ENCODE results near the gene CCDC188. TPM values are rescaled to one million over a fixed set of nuclear protein-coding genes. Genes with fewer than 3 reads are reported as not detected.

Gene CCDC188
- polyA plus RNA-seq, 1 donor (not counting 4 experiments of a cell fraction or from before 2014, with no cell fraction given): not detected

DNA sequence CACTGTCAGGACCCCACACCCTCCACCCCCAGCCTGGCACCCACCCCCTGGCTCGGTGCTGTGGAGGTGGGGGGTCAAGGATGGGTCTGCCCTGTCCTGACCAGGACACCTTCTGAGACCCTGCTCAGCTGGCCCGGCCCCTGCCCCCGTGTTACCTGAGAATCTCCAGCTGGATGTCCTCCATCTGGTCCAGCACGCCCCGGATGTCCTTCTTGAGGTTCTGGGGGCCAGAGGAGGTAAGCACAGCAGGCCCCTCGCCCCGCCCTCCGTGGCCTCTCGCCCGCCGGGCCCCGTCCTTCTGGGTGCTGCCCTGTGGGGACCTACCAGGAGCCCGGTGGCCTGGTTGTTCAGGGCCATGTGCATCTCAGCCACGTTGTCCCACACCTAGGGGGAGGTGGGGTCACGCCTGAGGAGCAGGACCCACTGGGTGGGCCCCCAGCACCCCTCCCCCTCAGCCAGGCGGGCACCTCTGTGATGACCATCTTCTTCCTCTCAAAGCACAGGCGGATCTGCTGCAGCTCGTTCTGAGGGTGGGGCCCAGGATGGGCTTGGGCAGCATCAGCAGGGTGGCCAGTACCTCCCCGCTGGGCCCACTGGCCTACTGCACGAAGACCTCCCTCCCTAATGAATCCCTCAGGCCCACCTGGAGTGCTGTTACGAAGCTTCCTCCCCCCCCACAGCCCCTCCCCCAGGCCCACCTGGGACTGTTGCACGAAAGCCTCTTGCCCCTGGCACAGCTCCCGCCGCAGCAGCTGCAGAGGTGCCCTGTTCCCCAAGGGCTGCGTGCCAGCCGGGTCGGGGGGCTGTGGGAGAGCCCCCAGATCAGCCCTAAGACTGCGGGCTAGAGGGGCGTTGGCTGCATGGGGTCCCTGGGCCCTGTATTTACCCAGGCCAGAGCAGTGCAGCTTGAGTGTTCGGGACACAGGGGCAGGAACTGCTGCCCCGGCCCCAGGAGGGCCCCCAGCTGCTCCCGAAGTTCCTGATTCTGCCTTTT lies 1.3 kb downstream of the CCDC188 start:
- Histone ChIP-seq H2AFZ (ENCODE audit: control insufficient read depth, low read length) (no peak overlapping the region), H3K27me3 (ENCODE audit: control insufficient read depth, extremely low read depth, insufficient read depth, low read length) (no peaks in the 10 kb centered on the region), H3K27ac (ENCODE audit: control insufficient read depth, insufficient read depth, low read length) (no peak overlapping the region), H3K36me3 (ENCODE audit: control insufficient read depth in 2 of 2, extremely low read depth in 1 of 2, insufficient read depth in 2 of 2, low read length in 2 of 2) (peaks cover 0 to 4% of the 10 kb centered on the region in 2 experiments), H3K4me1 (ENCODE audit: control insufficient read depth, extremely low read depth, insufficient read depth, low read length) (no peaks in the 10 kb centered on the region), H3K4me2 (ENCODE audit: control insufficient read depth, extremely low read depth, insufficient read depth, low read depth, low read length) (no peak overlapping the region), H3K79me2 (ENCODE audit: control insufficient read depth, insufficient read depth, low read length) (no peaks in the 10 kb centered on the region), H3K9ac (ENCODE audit: control insufficient read depth, extremely low read depth, insufficient read depth, low read length) (no peak overlapping the region), H3K9me3 (ENCODE audit: control insufficient read depth, low read depth, low read length) (no peaks in the 10 kb centered on the region), H3K9me1 (ENCODE audit: control insufficient read depth, extremely low read depth, insufficient read depth, low read length) (no peaks in the 10 kb centered on the region), H3K4me3 (ENCODE audit: control insufficient read depth in 2 of 3, extremely low read depth in 1 of 3, insufficient read depth in 2 of 3, low read depth in 1 of 3, low read length in 3 of 3) (no peak overlapping the region), H4K20me1 (ENCODE audit: control insufficient read depth, extremely low read depth, insufficient read depth, low read length) (no peaks in the 10 kb centered on the region)
- dilution Hi-C loops (cut with MboI; ENCODE audit: extremely low pct_ligation_motif_present, low sequenced_read_pairs): no loop called here
- TF ChIP-seq, protein P1, sequence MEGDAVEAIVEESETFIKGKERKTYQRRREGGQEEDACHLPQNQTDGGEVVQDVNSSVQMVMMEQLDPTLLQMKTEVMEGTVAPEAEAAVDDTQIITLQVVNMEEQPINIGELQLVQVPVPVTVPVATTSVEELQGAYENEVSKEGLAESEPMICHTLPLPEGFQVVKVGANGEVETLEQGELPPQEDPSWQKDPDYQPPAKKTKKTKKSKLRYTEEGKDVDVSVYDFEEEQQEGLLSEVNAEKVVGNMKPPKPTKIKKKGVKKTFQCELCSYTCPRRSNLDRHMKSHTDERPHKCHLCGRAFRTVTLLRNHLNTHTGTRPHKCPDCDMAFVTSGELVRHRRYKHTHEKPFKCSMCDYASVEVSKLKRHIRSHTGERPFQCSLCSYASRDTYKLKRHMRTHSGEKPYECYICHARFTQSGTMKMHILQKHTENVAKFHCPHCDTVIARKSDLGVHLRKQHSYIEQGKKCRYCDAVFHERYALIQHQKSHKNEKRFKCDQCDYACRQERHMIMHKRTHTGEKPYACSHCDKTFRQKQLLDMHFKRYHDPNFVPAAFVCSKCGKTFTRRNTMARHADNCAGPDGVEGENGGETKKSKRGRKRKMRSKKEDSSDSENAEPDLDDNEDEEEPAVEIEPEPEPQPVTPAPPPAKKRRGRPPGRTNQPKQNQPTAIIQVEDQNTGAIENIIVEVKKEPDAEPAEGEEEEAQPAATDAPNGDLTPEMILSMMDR (optimal IDR thresholded peaks at IDR 0.05 in 1 of 3, IDR thresholded peaks at IDR 0.05 in 1 of 3, conservative IDR thresholded peaks at IDR 0.05 in 1 of 3; ENCODE audit: extremely low read depth in 1 of 3, insufficient read depth in 2 of 3, low read length in 3 of 3): no peak
- no peak for TF ChIP-seq EZH2 (IDR thresholded peaks at IDR 0.05; ENCODE audit: low read length)
- no peak for DNase-seq (ENCODE audit: low read depth, low spot score)
- FAIRE-seq: no peak

DNA sequence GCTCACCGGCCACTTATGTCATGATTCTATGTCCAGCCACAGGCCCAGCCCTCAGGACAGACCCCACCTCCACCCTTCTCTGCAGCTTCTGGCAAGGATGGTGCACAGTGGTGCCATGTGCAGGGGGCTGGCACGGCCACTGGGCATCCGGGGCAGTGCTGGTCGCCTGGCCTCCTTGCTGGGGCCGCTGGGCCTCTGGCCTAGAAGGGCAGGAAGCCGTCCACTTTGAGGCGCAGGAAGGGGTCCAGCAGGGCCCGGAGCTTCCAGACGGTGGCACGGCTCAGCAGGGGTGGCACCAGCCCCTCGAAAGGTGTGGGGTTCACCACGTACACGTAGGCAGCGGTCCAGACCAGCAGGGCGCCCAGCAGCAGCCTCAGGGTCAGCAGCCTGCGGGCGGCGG lies 2.4 kb downstream of the CCDC188 start:
- peaks cover 0 to 7% of the 10 kb centered on the region in 2 experiments for H3K36me3 ChIP-seq (ENCODE audit: control insufficient read depth in 2 of 2, extremely low read depth in 1 of 2, insufficient read depth in 2 of 2, low read length in 2 of 2)
- no peaks in the 10 kb centered on the region for H3K9me3 ChIP-seq (ENCODE audit: control insufficient read depth, low read depth, low read length)
- DNase-seq (ENCODE audit: low read depth, low spot score): no peak
- TF ChIP-seq, protein P1 (optimal IDR thresholded peaks at IDR 0.05 in 1 of 3, IDR thresholded peaks at IDR 0.05 in 1 of 3, conservative IDR thresholded peaks at IDR 0.05 in 1 of 3; ENCODE audit: extremely low read depth in 1 of 3, insufficient read depth in 2 of 3, low read length in 3 of 3): no peak
- no peak for TF ChIP-seq EZH2 (IDR thresholded peaks at IDR 0.05; ENCODE audit: low read length)
- H3K4me2 ChIP-seq (ENCODE audit: control insufficient read depth, extremely low read depth, insufficient read depth, low read depth, low read length): no peak overlapping the region
- no peak overlapping the region for H3K4me3 ChIP-seq (ENCODE audit: control insufficient read depth in 2 of 3, extremely low read depth in 1 of 3, insufficient read depth in 2 of 3, low read depth in 1 of 3, low read length in 3 of 3)
- no peak overlapping the region for H3K27ac ChIP-seq (ENCODE audit: control insufficient read depth, insufficient read depth, low read length)
- H4K20me1 ChIP-seq (ENCODE audit: control insufficient read depth, extremely low read depth, insufficient read depth, low read length): no peaks in the 10 kb centered on the region
- H2AFZ ChIP-seq (ENCODE audit: control insufficient read depth, low read length): no peak overlapping the region
- no peaks in the 10 kb centered on the region for H3K79me2 ChIP-seq (ENCODE audit: control insufficient read depth, insufficient read depth, low read length)
- no peaks in the 10 kb centered on the region for H3K27me3 ChIP-seq (ENCODE audit: control insufficient read depth, extremely low read depth, insufficient read depth, low read length)
- no peak overlapping the region for H3K9ac ChIP-seq (ENCODE audit: control insufficient read depth, extremely low read depth, insufficient read depth, low read length)
- H3K9me1 ChIP-seq (ENCODE audit: control insufficient read depth, extremely low read depth, insufficient read depth, low read length): no peaks in the 10 kb centered on the region
- no peak for FAIRE-seq
- H3K4me1 ChIP-seq (ENCODE audit: control insufficient read depth, extremely low read depth, insufficient read depth, low read length): no peaks in the 10 kb centered on the region
- dilution Hi-C loops (cut with MboI; ENCODE audit: extremely low pct_ligation_motif_present, low sequenced_read_pairs): no loop called here

Measured in keratinocyte (primary cell).